HG03520 (cell line): ENCODE measurements around the gene LIG4.

Experiments used
- ATAC-seq: cut with Tn5 transposase; IDR thresholded peaks from one replicate; pipeline ENCODE4 v1.9.1; 2021; ENCODE audit warnings: mild to moderate bottlenecking, moderate library complexity; ENCODE audit not compliant: unreplicated experiment

LIG4 gene

DNA sequence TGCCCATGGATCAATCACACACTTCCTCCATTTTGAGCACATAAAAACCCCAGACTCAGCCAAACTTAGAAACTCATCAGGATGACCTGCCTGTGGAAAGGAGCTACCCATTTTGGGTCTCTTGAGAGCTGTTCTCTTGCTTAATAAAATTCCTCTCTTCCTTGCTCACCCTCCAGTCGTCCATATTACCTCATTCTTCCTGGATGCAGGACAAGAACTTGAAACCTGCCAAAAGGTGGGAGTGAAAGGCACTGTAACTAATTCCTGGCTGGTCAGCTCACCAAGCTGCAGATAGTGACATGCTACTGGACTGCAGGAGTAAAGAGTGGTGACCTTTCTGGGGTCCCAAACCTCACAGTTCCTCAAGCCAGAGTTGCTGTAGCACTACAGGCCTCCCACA is 20.2 kb downstream of the LIG4 start:
- no peak for ATAC-seq

DNA sequence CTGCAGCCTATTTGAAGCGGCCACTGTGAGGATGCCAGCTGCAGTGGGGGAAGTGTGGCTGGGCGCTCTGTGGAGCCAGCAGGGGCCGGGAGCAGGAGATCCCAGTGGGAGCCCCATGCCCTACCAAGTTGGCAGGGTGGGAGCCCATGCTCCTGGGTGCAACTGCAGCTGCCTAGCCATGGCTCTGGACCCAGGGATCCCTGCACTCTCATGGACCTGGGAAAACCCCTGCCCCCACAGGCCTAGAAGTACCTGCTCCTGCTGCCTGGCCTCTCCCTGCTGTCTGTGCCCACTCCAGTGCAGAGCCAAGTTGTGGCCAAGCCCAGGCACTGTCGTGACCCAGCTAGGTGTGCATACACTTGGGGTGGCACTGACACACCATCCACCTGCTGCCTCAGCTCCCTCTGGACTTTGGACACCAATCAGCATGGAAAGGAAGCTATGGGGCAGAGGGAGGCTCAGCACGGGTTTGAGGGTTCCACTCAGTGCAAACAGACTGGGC is 20.9 kb downstream of the LIG4 start:
- ATAC-seq = no peak

- ATAC-seq = no peak
Measured at GRCh38 chr13:108193806-108194205, 21.5 kb downstream of the LIG4 start.

DNA sequence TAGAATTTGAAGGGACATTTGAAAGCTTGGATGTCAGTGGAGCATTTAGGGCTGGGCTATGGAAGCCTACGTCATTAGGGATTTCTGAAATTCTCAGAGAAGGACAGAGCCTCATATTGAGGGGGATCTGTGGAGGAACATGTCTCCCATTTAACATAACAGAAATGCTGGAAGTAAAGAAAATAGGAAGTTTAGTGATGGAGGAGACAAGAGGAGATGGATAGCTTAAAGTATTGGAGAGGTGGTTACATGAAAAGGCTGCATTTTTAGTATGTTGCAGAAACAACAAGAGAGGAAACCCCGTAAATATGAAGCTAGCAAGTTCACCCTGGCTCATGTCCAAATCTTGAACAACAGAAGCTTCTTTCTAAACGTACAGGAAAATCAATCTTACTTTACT is 24.4 kb downstream of the LIG4 start:
- no peak for ATAC-seq

DNA sequence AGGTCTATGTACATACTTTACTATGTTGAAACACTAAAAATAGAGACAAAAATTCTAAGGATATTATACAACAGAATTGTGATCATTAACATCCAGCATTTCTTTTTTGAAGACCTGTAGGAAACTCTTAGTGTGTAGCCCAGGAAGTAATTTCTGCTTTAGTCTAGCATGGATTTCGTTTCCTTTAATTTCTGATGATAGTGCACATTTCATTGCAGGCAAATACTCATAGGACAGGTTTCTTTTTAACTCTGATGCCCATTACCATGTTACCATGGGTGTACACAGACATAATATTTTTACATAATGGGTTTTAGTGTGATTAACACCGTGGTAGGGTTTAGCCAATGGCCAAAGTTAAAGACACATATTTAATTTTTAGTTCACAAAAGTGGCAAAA is 27.1 kb downstream of the LIG4 start:
- no peak for ATAC-seq

GRCh38 chr13:108185223-108185622 is 30.1 kb downstream of the LIG4 start:
- no peak for ATAC-seq

- no peak for ATAC-seq
Measured at GRCh38 chr13:108182652-108183051, 32.7 kb downstream of the LIG4 start.

- ATAC-seq = no peak
Measured at GRCh38 chr13:108178078-108178477, 37.3 kb downstream of the LIG4 start.

DNA sequence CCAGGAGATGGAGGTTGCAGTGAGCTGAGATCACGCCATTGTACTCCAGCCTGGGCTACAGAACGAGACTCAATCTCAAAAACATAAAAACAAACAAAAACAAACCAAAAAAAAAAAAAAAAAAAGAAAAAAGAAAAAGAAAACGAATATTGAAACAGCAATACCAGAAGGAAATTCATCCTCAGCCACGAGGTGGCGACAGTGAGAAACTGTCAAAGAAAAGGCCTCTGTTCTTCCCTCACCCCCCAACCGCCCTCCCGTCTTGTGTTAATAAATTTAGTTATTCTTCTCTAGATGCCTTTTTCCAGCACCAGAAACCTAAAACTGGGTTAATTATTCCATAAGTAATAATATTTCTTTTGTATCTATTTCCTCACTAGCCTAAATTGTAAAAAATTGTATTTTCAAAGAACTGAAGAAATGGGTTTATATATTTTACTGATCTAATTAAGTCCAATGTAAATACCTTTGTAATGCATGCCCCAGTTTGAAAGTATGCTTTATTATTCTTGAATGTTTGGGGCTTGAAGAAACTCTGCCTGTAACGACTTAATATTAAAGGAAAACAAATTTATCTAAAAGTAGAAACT is 38.6 kb downstream of the LIG4 start:
- peak; percentile 64 for ATAC-seq

- ATAC-seq = no peak
Measured at GRCh38 chr13:108168929-108169328, 46.4 kb downstream of the LIG4 start.

DNA sequence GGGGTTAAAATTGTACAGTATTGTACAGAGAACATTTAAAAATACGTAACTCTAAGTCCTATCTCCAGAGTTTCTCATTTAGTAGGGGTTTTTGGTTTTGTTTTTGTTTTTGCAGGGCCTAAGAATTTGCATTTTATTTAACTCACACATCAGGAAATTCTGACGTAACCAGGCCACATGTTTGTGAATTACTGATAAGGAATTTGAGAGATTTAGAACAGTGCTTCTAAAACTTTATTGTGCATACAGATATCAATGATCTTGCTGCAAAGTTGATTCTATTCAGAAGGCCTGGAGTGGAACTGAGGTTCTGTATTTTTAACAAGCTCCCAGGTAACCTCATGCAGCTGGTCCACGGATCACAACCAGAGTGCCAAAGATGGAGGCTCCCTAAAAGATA is 49.3 kb downstream of the LIG4 start:
- ATAC-seq = no peak

DNA sequence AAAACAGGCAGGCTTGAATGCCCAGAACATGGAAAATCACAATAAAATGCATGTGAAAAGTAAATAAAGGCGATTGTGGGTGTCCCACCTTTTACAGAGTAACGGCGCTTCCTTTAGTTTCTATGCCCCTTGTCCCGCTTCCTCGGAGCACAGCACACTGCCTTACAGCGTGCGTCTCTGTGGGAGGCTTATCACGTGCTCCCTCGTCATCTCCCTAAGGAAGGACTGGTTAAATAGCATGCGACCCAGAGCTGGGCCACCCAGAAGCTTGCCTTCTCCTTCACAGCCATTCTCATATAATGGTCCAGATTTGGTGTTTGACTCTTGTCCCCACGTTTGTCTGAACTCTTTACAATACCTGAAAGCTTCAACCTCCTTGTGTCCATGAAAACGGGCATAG is 56.6 kb downstream of the LIG4 start:
- no peak for ATAC-seq
